H4 (cell line): ENCODE results near the gene KCNG1. TPM values are rescaled to one million over a fixed set of nuclear protein-coding genes. Genes with fewer than 3 reads are reported as not detected.

Source experiments
- total RNA-seq: library from RNA; depleted of rRNA; stranded (reverse); fragments of >200 nt; shearing (Covaris generic); gene quantifications from 2 replicates; pipeline ENCODE4 v1.2.3, GENCODE V29; 2014; rRNA removed

The KCNG1 gene
- total RNA-seq, 1 experiment from 2014 or later = 11.3 TPM

Other genes with a start within 250 kb of the KCNG1 start
- gene BCAS4, start 228.0 kb downstream of the KCNG1 start, total RNA-seq = 7.5 and 11.1 TPM in 2 replicates
- gene ADNP, start 91.7 kb downstream of the KCNG1 start, total RNA-seq = 18.1 and 18.8 TPM in 2 replicates
- 115 and 141 TPM in 2 replicates for gene DPM1, start 64.6 kb downstream of the KCNG1 start, total RNA-seq
- 5.8 and 6.4 TPM in 2 replicates for gene MOCS3, start 64.3 kb downstream of the KCNG1 start, total RNA-seq